Nephron (organoid): ENCODE results near the gene DLG4.

ENCODE experiments used
- H3K27ac Mint-ChIP-seq, 3 experiments: 2 replicates each; pipeline ENCODE4 v1.8.0; 2020; ENCODE audit warnings: mixed read lengths in 3 of 3, mild to moderate bottlenecking in 2 of 3, moderate library complexity in 1 of 3
- H3K27me3 Mint-ChIP-seq: 2 replicates; pipeline ENCODE4 v1.8.0; 2021; ENCODE audit warnings: low read depth, mild to moderate bottlenecking, moderate library complexity, mixed read lengths
- H3K36me3 Mint-ChIP-seq: 2 replicates; pipeline ENCODE4 v1.8.0; 2020; ENCODE audit warnings: low read depth, mixed read lengths
- H3K4me1 Mint-ChIP-seq: 2 replicates; pipeline ENCODE4 v1.8.0; 2020; ENCODE audit warnings: mixed read lengths
- H3K4me3 Mint-ChIP-seq, 3 experiments: 2 replicates each; pipeline ENCODE4 v1.8.0; 2020; ENCODE audit warnings: mild to moderate bottlenecking in 3 of 3, mixed read lengths in 3 of 3, moderate library complexity in 2 of 3
- H3K9me3 Mint-ChIP-seq: 2 replicates; pipeline ENCODE4 v1.8.0; 2020; ENCODE audit warnings: mixed read lengths
- CTCF ChIP-seq, 3 experiments: fragments of 200-600 bp; sonication (generic); IDR thresholded peaks; one replicate each; pipeline ENCODE4 v1.5.0; 2021; ENCODE audit warnings: antibody characterized with exemption in 3 of 3; ENCODE audit not compliant: unreplicated experiment in 3 of 3

DLG4 gene

DNA sequence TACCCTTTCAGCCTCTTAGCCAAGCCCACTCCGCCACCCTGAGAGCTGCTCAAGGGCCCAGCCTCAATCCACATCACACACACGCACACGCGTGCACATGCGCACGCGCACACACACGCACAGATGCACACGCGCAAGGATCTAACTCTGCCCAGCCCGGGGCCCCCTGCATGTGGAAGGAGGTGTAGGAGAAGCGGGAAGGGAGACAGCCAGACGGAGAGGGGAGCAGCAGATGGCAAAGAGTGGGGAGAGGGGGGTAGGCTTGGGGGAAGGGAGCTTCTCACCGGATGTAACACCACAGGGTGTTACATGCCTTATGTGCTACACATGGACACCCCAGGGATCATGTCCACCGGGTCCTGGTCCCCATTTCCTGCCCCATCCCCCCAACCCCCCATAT is 15.3 kb downstream of the DLG4 start:
- Mint-ChIP-seq H3K9me3 (no peaks in the 10 kb centered on the region), H3K27ac (peak overlapping the region in 2 of 3 experiments; percentile 98), H3K4me3 (peak overlapping the region; percentile 74 to 83 (median 81)), H3K36me3 (peaks cover 32% of the 10 kb centered on the region), H3K27me3 (peaks cover 5% of the 10 kb centered on the region), H3K4me1 (peaks cover 33% of the 10 kb centered on the region)
- no peak for TF ChIP-seq CTCF (IDR thresholded peaks at IDR 0.05; ENCODE audit: unreplicated experiment in 3 of 3)

GRCh38 chr17:7203391-7203790 is 16.2 kb downstream of the DLG4 start:
- no peak for TF ChIP-seq CTCF (IDR thresholded peaks at IDR 0.05; ENCODE audit: unreplicated experiment in 3 of 3)
- peaks cover 5% of the 10 kb centered on the region for H3K27me3 Mint-ChIP-seq
- peaks cover 32% of the 10 kb centered on the region for H3K36me3 Mint-ChIP-seq
- H3K4me1 Mint-ChIP-seq, result peaks cover 29% of the 10 kb centered on the region
- H3K4me3 Mint-ChIP-seq, result peak overlapping the region in 1 of 3 experiments; percentile 74
- H3K27ac Mint-ChIP-seq, result peak overlapping the region in 1 of 3 experiments; percentile 98
- H3K9me3 Mint-ChIP-seq, result no peaks in the 10 kb centered on the region

GRCh38 chr17:7196651-7197401 is 22.8 kb downstream of the DLG4 start:
- Mint-ChIP-seq H3K9me3 (no peaks in the 10 kb centered on the region), H3K4me1 (no peaks in the 10 kb centered on the region), H3K27me3 (no peaks in the 10 kb centered on the region), H3K27ac (no peak overlapping the region), H3K36me3 (peaks cover 62% of the 10 kb centered on the region), H3K4me3 (no peak overlapping the region)
- TF ChIP-seq CTCF (IDR thresholded peaks at IDR 0.05; ENCODE audit: unreplicated experiment in 3 of 3), result no peak

DNA sequence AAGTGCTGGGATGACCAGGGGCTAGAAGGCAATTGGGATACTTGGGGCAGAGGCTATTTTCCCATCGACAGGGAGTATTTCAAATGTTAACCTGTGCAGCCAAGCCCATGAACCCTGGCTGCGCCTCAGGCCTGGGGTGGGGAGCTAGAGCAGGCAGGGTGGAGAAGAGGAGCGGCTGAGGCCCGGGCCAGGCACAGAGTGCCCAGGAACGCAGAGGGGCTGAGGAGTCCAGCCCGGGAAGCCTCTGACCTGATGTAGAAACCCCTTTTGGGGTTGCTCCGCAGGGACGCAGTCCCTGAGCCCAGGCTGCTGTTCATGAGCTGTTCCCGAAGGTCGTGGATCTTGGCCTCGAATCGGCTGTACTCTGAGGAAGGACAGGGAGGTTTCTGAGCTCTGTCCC is 23.7 kb downstream of the DLG4 start:
- Mint-ChIP-seq H3K36me3 (peaks cover 63% of the 10 kb centered on the region), H3K27ac (no peak overlapping the region), H3K27me3 (no peaks in the 10 kb centered on the region), H3K4me1 (no peaks in the 10 kb centered on the region), H3K4me3 (no peak overlapping the region), H3K9me3 (no peaks in the 10 kb centered on the region)
- no peak for TF ChIP-seq CTCF (IDR thresholded peaks at IDR 0.05; ENCODE audit: unreplicated experiment in 3 of 3)

GRCh38 chr17:7192271-7192937 is 27.2 kb downstream of the DLG4 start:
- H3K27ac Mint-ChIP-seq, result peak overlapping the region in 2 of 3 experiments; percentile 54 to 61
- H3K36me3 Mint-ChIP-seq, result peaks cover 66% of the 10 kb centered on the region

More at GRCh38 chr17:7192271-7192937, 27.2 kb downstream of the DLG4 start:
- Mint-ChIP-seq H3K27me3 (no peaks in the 10 kb centered on the region), H3K4me3 (no peak overlapping the region), H3K9me3 (no peaks in the 10 kb centered on the region), H3K4me1 (no peaks in the 10 kb centered on the region)
- TF ChIP-seq CTCF (IDR thresholded peaks at IDR 0.05; ENCODE audit: unreplicated experiment in 3 of 3), result no peak
